HG02973 (cell line): ENCODE data around the gene CDH7.
A peak's percentile ranks its signal among the peaks of the same experiment; 100 is the strongest.

ENCODE experiments used
- ATAC-seq: cut with Tn5 transposase; IDR thresholded peaks from one replicate; pipeline ENCODE4 v1.9.1; 2021; ENCODE audit warnings: moderate library complexity; ENCODE audit not compliant: unreplicated experiment

The CDH7 gene

GRCh38 chr18:65901522-65901921 is 150.7 kb downstream of the CDH7 start:
- no peak for ATAC-seq

GRCh38 chr18:65906621-65907034 is 155.8 kb downstream of the CDH7 start:
- no peak for ATAC-seq

DNA sequence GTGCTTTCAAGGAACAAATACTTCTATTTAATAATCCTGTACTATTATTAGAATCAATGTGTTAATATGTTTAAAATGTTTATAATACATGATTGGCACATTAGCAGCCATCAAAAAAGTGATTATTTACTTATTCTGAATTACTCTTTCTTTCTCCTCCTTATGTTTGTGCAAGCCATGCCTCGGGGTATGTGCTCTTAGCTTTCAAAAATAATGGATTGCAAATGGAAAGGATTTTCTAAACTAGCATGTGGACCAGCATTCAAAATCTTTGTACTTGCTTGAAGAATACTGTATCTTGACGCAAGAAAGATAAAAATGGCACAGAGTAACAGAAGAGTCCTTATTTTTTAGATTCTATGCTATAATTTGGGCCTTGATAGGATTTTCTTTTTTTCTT is 156.5 kb downstream of the CDH7 start:
- ATAC-seq: no peak

- no peak for ATAC-seq
These were observed 168.2 kb downstream of the CDH7 start for GRCh38 chr18:65919018-65919417.

GRCh38 chr18:65919663-65920062 is 168.9 kb downstream of the CDH7 start:
- no peak for ATAC-seq

- ATAC-seq: no peak
These were observed 171.3 kb downstream of the CDH7 start for GRCh38 chr18:65922103-65922502.

GRCh38 chr18:65924904-65925303 is 174.1 kb downstream of the CDH7 start:
- no peak for ATAC-seq

- ATAC-seq: no peak
These were observed 184.1 kb downstream of the CDH7 start for GRCh38 chr18:65934874-65935273.

DNA sequence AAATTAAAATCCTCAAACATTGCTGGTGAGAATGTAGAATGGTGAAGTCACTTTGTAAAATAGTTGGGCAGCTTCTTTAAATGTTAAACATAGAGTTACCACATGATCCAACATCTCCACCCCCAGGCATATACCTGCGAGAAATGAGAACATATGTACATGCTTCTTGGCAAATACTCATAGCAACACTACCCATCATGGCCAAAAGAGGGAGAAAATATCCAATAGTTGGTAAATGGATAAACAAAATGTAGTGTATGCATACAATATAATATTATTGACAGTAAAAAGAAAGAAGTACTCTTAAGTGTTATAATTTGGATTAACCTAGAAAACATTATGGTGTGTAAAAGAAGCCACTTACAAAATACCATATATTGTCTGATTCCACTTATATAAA is 185.9 kb downstream of the CDH7 start:
- ATAC-seq: no peak

GRCh38 chr18:65937180-65937579 is 186.4 kb downstream of the CDH7 start:
- no peak for ATAC-seq

DNA sequence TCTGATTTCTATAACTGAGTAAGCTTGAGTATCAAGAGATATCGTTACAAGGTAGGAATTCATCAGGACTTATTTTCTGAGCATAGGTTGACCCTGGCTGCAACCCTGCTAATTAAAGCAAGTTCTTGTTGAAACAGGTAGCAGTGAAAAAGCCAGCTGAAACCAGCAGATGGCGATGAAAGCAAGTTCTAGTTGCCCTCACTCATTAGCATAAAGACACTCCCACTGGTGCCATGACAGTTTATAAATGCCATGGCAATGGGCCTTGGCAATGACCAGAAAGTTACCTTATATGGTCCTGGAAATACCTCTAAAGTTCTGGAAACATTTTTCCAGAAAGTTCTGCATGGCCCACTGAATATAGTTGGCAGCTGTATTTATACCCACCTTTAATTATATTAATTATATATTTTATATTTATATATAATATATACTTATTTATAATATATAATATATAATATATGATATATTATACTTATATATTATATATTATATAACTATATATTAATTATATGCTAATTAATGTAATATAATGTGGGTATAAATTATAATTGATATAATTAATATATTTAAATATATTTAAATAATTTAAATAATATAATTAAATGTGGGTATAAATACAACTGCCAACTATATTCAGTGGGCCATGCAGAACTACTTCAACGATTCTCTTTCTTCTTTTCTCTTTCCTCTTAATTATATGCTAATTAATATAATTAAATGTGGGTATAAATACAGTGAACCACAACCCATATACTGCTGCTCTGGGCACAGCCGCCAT is 188.0 kb downstream of the CDH7 start:
- peak; percentile 98 for ATAC-seq
